ENCODE data around the gene DNAJC13.
"Not testable (repeated sequence)": the region's sequence is repeated elsewhere in the genome, so short reads cannot be mapped to it uniquely, and the experiment has no call there.

DNAJC13 gene

GRCh38 chr3:132394320-132394719 is 23.0 kb upstream of the DNAJC13 start:
- no peak for DNase-seq (ENCODE audit: low spot score in 2 of 2)

GRCh38 chr3:132395126-132395525 is 22.2 kb upstream of the DNAJC13 start:
- Mint-ChIP-seq H3K4me1 (no peaks in the 10 kb centered on the region), H3K9me3 (no peaks in the 10 kb centered on the region), H3K4me3 (no peak overlapping the region), H3K27ac (ENCODE audit: low read depth) (no peak overlapping the region), H3K27me3 (no peaks in the 10 kb centered on the region), H3K36me3 (ENCODE audit: insufficient read depth) (no peaks in the 10 kb centered on the region)
- DNase-seq (ENCODE audit: low spot score in 2 of 2) (no peak), ATAC-seq (replicated peaks; ENCODE audit: extremely low read depth, poor library complexity, severe bottlenecking) (no peak)

More at GRCh38 chr3:132394320-132394719, 23.0 kb upstream of the DNAJC13 start:
- no peaks in the 10 kb centered on the region for H3K4me1 Mint-ChIP-seq
- no peaks in the 10 kb centered on the region for H3K27me3 Mint-ChIP-seq
- ATAC-seq (replicated peaks; ENCODE audit: extremely low read depth, poor library complexity, severe bottlenecking), result no peak
- H3K4me3 Mint-ChIP-seq, result no peak overlapping the region
- H3K36me3 Mint-ChIP-seq (ENCODE audit: insufficient read depth), result no peaks in the 10 kb centered on the region
- H3K27ac Mint-ChIP-seq (ENCODE audit: low read depth), result no peak overlapping the region
- H3K9me3 Mint-ChIP-seq, result no peaks in the 10 kb centered on the region

GRCh38 chr3:132396255-132396654 is 21.0 kb upstream of the DNAJC13 start:
- ATAC-seq (replicated peaks; ENCODE audit: extremely low read depth, poor library complexity, severe bottlenecking) (no peak), DNase-seq (ENCODE audit: low spot score in 2 of 2) (no peak)
- Mint-ChIP-seq H3K27me3 (peaks cover 4% of the 10 kb centered on the region), H3K36me3 (ENCODE audit: insufficient read depth) (no peaks in the 10 kb centered on the region), H3K9me3 (no peaks in the 10 kb centered on the region), H3K27ac (ENCODE audit: low read depth) (no peak overlapping the region), H3K4me3 (no peak overlapping the region), H3K4me1 (no peaks in the 10 kb centered on the region)

GRCh38 chr3:132396776-132397175 is 20.5 kb upstream of the DNAJC13 start:
- H3K27ac Mint-ChIP-seq (ENCODE audit: low read depth); H3K4me3 Mint-ChIP-seq; DNase-seq (ENCODE audit: low spot score in 2 of 2); H3K27me3 Mint-ChIP-seq; ATAC-seq (replicated peaks; ENCODE audit: extremely low read depth, poor library complexity, severe bottlenecking); H3K4me1 Mint-ChIP-seq; H3K36me3 Mint-ChIP-seq (ENCODE audit: insufficient read depth); H3K9me3 Mint-ChIP-seq: not testable (repeated sequence)

- ATAC-seq (replicated peaks; ENCODE audit: extremely low read depth, poor library complexity, severe bottlenecking) (no peak), DNase-seq (ENCODE audit: low spot score in 2 of 2) (no peak)
- peaks cover 7% of the 10 kb centered on the region for H3K27me3 Mint-ChIP-seq
- H3K9me3 Mint-ChIP-seq, result no peaks in the 10 kb centered on the region
- no peak overlapping the region for H3K4me3 Mint-ChIP-seq
- H3K36me3 Mint-ChIP-seq (ENCODE audit: insufficient read depth), result no peaks in the 10 kb centered on the region
- no peak overlapping the region for H3K27ac Mint-ChIP-seq (ENCODE audit: low read depth)
- H3K4me1 Mint-ChIP-seq, result no peaks in the 10 kb centered on the region
Measured at GRCh38 chr3:132399054-132399929, 18.0 kb upstream of the DNAJC13 start.

GRCh38 chr3:132401255-132401654 is 16.0 kb upstream of the DNAJC13 start:
- Mint-ChIP-seq H3K9me3 (no peaks in the 10 kb centered on the region), H3K27ac (ENCODE audit: low read depth) (no peak overlapping the region), H3K4me3 (no peak overlapping the region), H3K4me1 (no peaks in the 10 kb centered on the region), H3K27me3 (peaks cover 7% of the 10 kb centered on the region), H3K36me3 (ENCODE audit: insufficient read depth) (no peaks in the 10 kb centered on the region)
- DNase-seq (ENCODE audit: low spot score in 2 of 2) (no peak), ATAC-seq (replicated peaks; ENCODE audit: extremely low read depth, poor library complexity, severe bottlenecking) (no peak)

GRCh38 chr3:132404276-132404675 is 13.0 kb upstream of the DNAJC13 start:
- H3K27ac Mint-ChIP-seq (ENCODE audit: low read depth), result no peak overlapping the region
- H3K4me3 Mint-ChIP-seq, result no peak overlapping the region
- no peak for ATAC-seq (replicated peaks; ENCODE audit: extremely low read depth, poor library complexity, severe bottlenecking)
- no peak for DNase-seq (ENCODE audit: low spot score in 2 of 2)
- no peaks in the 10 kb centered on the region for H3K4me1 Mint-ChIP-seq
- H3K9me3 Mint-ChIP-seq, result no peaks in the 10 kb centered on the region
- H3K36me3 Mint-ChIP-seq (ENCODE audit: insufficient read depth), result peaks cover 2% of the 10 kb centered on the region
- H3K27me3 Mint-ChIP-seq, result peaks cover 7% of the 10 kb centered on the region

- ATAC-seq (replicated peaks; ENCODE audit: extremely low read depth, poor library complexity, severe bottlenecking) (no peak), DNase-seq (ENCODE audit: low spot score in 2 of 2) (no peak)
- no peak overlapping the region for H3K4me3 Mint-ChIP-seq
- H3K9me3 Mint-ChIP-seq, result no peaks in the 10 kb centered on the region
- peaks cover 2% of the 10 kb centered on the region for H3K36me3 Mint-ChIP-seq (ENCODE audit: insufficient read depth)
- H3K4me1 Mint-ChIP-seq, result no peaks in the 10 kb centered on the region
- H3K27me3 Mint-ChIP-seq, result peaks cover 7% of the 10 kb centered on the region
- no peak overlapping the region for H3K27ac Mint-ChIP-seq (ENCODE audit: low read depth)
Measured at GRCh38 chr3:132405188-132405587, 12.1 kb upstream of the DNAJC13 start.

- Mint-ChIP-seq H3K4me1 (no peaks in the 10 kb centered on the region), H3K4me3 (no peak overlapping the region), H3K36me3 (ENCODE audit: insufficient read depth) (peaks cover 2% of the 10 kb centered on the region), H3K27me3 (peaks cover 7% of the 10 kb centered on the region), H3K9me3 (no peaks in the 10 kb centered on the region), H3K27ac (ENCODE audit: low read depth) (no peak overlapping the region)
- no peak for DNase-seq (ENCODE audit: low spot score in 2 of 2)
- no peak for ATAC-seq (replicated peaks; ENCODE audit: extremely low read depth, poor library complexity, severe bottlenecking)
Measured at GRCh38 chr3:132405609-132406299, 11.5 kb upstream of the DNAJC13 start.

- H3K4me3 Mint-ChIP-seq, result no peak overlapping the region
- H3K27me3 Mint-ChIP-seq, result no peaks in the 10 kb centered on the region
- DNase-seq (ENCODE audit: low spot score in 2 of 2) (no peak), ATAC-seq (replicated peaks; ENCODE audit: extremely low read depth, poor library complexity, severe bottlenecking) (no peak)
- H3K9me3 Mint-ChIP-seq, result no peaks in the 10 kb centered on the region
- no peak overlapping the region for H3K27ac Mint-ChIP-seq (ENCODE audit: low read depth)
- peaks cover 2% of the 10 kb centered on the region for H3K36me3 Mint-ChIP-seq (ENCODE audit: insufficient read depth)
- no peaks in the 10 kb centered on the region for H3K4me1 Mint-ChIP-seq
Measured at GRCh38 chr3:132406587-132406986, 10.7 kb upstream of the DNAJC13 start.

- no peak overlapping the region for H3K27ac Mint-ChIP-seq (ENCODE audit: low read depth)
Measured at GRCh38 chr3:132407025-132407424, 10.3 kb upstream of the DNAJC13 start.

GRCh38 chr3:132414841-132415240 is 2.5 kb upstream of the DNAJC13 start:
- no peaks in the 10 kb centered on the region for H3K9me3 Mint-ChIP-seq
- no peak for DNase-seq (ENCODE audit: low spot score in 2 of 2)
- peaks cover 19% of the 10 kb centered on the region for H3K4me1 Mint-ChIP-seq
- H3K4me3 Mint-ChIP-seq, result no peak overlapping the region
- H3K27me3 Mint-ChIP-seq, result no peaks in the 10 kb centered on the region
- peaks cover 9% of the 10 kb centered on the region for H3K36me3 Mint-ChIP-seq (ENCODE audit: insufficient read depth)
- H3K27ac Mint-ChIP-seq (ENCODE audit: low read depth), result no peak overlapping the region
- no peak for ATAC-seq (replicated peaks; ENCODE audit: extremely low read depth, poor library complexity, severe bottlenecking)

More at GRCh38 chr3:132407025-132407424, 10.3 kb upstream of the DNAJC13 start:
- Mint-ChIP-seq H3K27me3 (no peaks in the 10 kb centered on the region), H3K9me3 (no peaks in the 10 kb centered on the region), H3K4me3 (no peak overlapping the region), H3K4me1 (no peaks in the 10 kb centered on the region), H3K36me3 (ENCODE audit: insufficient read depth) (peaks cover 2% of the 10 kb centered on the region)
- DNase-seq (ENCODE audit: low spot score in 2 of 2) (no peak), ATAC-seq (replicated peaks; ENCODE audit: extremely low read depth, poor library complexity, severe bottlenecking) (no peak)

GRCh38 chr3:132416161-132416560 is 1.1 kb upstream of the DNAJC13 start:
- Mint-ChIP-seq H3K9me3 (no peaks in the 10 kb centered on the region), H3K4me3 (peak overlapping the region; percentile 100), H3K36me3 (ENCODE audit: insufficient read depth) (peaks cover 9% of the 10 kb centered on the region), H3K27me3 (no peaks in the 10 kb centered on the region), H3K4me1 (peaks cover 28% of the 10 kb centered on the region), H3K27ac (ENCODE audit: low read depth) (no peak overlapping the region)
- ATAC-seq (replicated peaks; ENCODE audit: extremely low read depth, poor library complexity, severe bottlenecking) (no peak), DNase-seq (ENCODE audit: low spot score in 2 of 2) (no peak)
